B cell (primary cell): Measurements from ENCODE around the gene PRRC2B. TPM values are rescaled to one million over a fixed set of nuclear protein-coding genes. Genes with fewer than 3 reads are reported as not detected.

Source experiments
- ATAC-seq: fragments of 200-7000 bp; cut with Tn5 transposase; one replicate; pipeline ENCODE4 v1.10.0; 2021; ENCODE audit warnings: low read depth, mild to moderate bottlenecking, moderate number of reproducible peaks, moderate library complexity
- CTCF ChIA-PET: fragments of 350-600 bp; sonication (Branson Sonifier 250); formaldehyde crosslinking; loops from one replicate; lab custom pipeline; 2021; ENCODE audit warnings: antibody characterized with exemption, inconsistent platforms; lab: Charles Lee
- POLR2A ChIA-PET: fragments of 350-600 bp; sonication (Branson Sonifier 250); formaldehyde crosslinking; loops from one replicate; lab custom pipeline; 2021; ENCODE audit warnings: antibody characterized with exemption; lab: Charles Lee
- DNase-seq: peaks from one replicate; pipeline ENCODE4 v3.0.0; 2013
- H2AFZ ChIP-seq: 2 replicates; pipeline ENCODE4 v1.6.1; 2012; ENCODE audit warnings: mild to moderate bottlenecking, low read depth, low read length; ENCODE audit not compliant: insufficient read depth, poor library complexity, severe bottlenecking
- H3K27ac ChIP-seq, 2 donors: 1 replicate in 1 of 2; 2 replicates in 1 of 2; pipeline ENCODE4 v1.5.1; 2012 to 2013; ENCODE audit warnings: low read length in 2 of 2, mild to moderate bottlenecking in 2 of 2, moderate library complexity in 1 of 2
- H3K27me3 ChIP-seq, 4 experiments: fragments of 200-600 bp in 1 of 4; sonication (generic) in 1 of 4; replicated peaks in 1 of 4; 1 replicate in 2 of 4; 2 replicates in 2 of 4; pipeline versions ENCODE4 v1.6.1 to v1.7.0; 2013 to 2016; ENCODE audit warnings: low read length in 3 of 4, mild to moderate bottlenecking in 2 of 4, mixed read lengths in 1 of 4, moderate library complexity in 1 of 4; ENCODE audit not compliant: insufficient read depth in 4 of 4, control insufficient read depth in 3 of 4; ENCODE audit errors: control extremely low read depth in 1 of 4
- H3K36me3 ChIP-seq, 2 experiments: replicated peaks in 1 of 2; 1 replicate in 1 of 2; 2 replicates in 1 of 2; pipeline versions ENCODE4 v1.6.1 to v1.7.1; 2013; ENCODE audit warnings: low read length in 1 of 2; ENCODE audit not compliant: insufficient read depth in 2 of 2, control insufficient read depth in 1 of 2; ENCODE audit errors: control extremely low read depth in 1 of 2, extremely low read depth in 1 of 2
- H3K4me1 ChIP-seq, 2 donors: fragments of 200-600 bp in 1 of 2; sonication (generic) in 1 of 2; 1 replicate in 1 of 2; 2 replicates in 1 of 2; pipeline versions ENCODE4 v1.5.1 to v1.6.1; 2013 to 2017; ENCODE audit warnings: low read length in 2 of 2; ENCODE audit not compliant: control insufficient read depth in 2 of 2, insufficient read depth in 2 of 2
- H3K4me2 ChIP-seq: replicated peaks from 2 replicates; pipeline ENCODE3; 2012; ENCODE audit warnings: mild to moderate bottlenecking, low read depth, low read length; ENCODE audit not compliant: poor library complexity, severe bottlenecking
- H3K4me3 ChIP-seq, 5 experiments: fragments of 200-600 bp in 1 of 5; sonication (generic) in 1 of 5; 1 replicate in 3 of 5; 2 replicates in 2 of 5; pipeline versions ENCODE4 v1.5.1 to v1.7.0; 2011 to 2016; ENCODE audit warnings: low read length in 4 of 5, mild to moderate bottlenecking in 4 of 5, low read depth in 2 of 5, control low read depth in 1 of 5, moderate library complexity in 1 of 5; ENCODE audit not compliant: insufficient read depth in 1 of 5; ENCODE audit errors: control extremely low read depth in 1 of 5, extremely low read depth in 1 of 5
- H3K79me2 ChIP-seq: fragments of 200-600 bp; sonication (generic); one replicate; pipeline ENCODE4 v1.6.0; 2016; ENCODE audit warnings: low read length; ENCODE audit not compliant: control insufficient read depth, insufficient read depth
- H3K9ac ChIP-seq: fragments of 200-600 bp; sonication (generic); 2 replicates; pipeline ENCODE4 v1.6.1; 2017; ENCODE audit warnings: mild to moderate bottlenecking, low read length, moderate library complexity
- H3K9me3 ChIP-seq, 3 donors: one replicate each; pipeline versions ENCODE4 v1.6.1 to v1.7.1; 2013; ENCODE audit warnings: low read length in 2 of 3; ENCODE audit not compliant: control insufficient read depth in 2 of 3, insufficient read depth in 1 of 3; ENCODE audit errors: control extremely low read depth in 1 of 3
- H4K20me1 ChIP-seq: 2 replicates; pipeline ENCODE4 v1.6.0; 2012; ENCODE audit warnings: mild to moderate bottlenecking, low read length; ENCODE audit not compliant: insufficient read depth, control insufficient read depth, poor library complexity, severe bottlenecking
- H3K27ac Mint-ChIP-seq: one replicate; pipeline ENCODE4 v1.8.0; 2021; ENCODE audit warnings: mixed read lengths
- H3K27me3 Mint-ChIP-seq: one replicate; pipeline ENCODE4 v1.8.0; 2021; ENCODE audit warnings: mixed read lengths
- H3K4me1 Mint-ChIP-seq: one replicate; pipeline ENCODE4 v1.8.0; 2021; ENCODE audit warnings: mixed read lengths
- H3K4me3 Mint-ChIP-seq: one replicate; pipeline ENCODE4 v1.8.0; 2021; ENCODE audit warnings: mixed read lengths
- H3K9me3 Mint-ChIP-seq: one replicate; pipeline ENCODE4 v1.8.0; 2022; ENCODE audit warnings: mixed read lengths; ENCODE audit not compliant: insufficient read depth
- CTCF ChIP-seq: fragments of 200-600 bp; IDR thresholded peaks from one replicate; pipeline ENCODE4 v1.8.0; 2022; ENCODE audit warnings: antibody characterized with exemption, mild to moderate bottlenecking
- EZH2 ChIP-seq: IDR thresholded peaks from 2 replicates; pipeline ENCODE4 v1.6.1; 2012; ENCODE audit warnings: borderline replicate concordance, low read depth, mild to moderate bottlenecking, moderate library complexity, low read length; ENCODE audit not compliant: insufficient read depth, poor library complexity, severe bottlenecking
- WGBS: methylation state at CpG from one replicate; pipeline ENCODE4 v1.1.5; 2013; ENCODE audit warnings: missing lambda C conversion rate; ENCODE audit not compliant: insufficient coverage; 5-methylcytosine and 5-hydroxymethylcytosine counted together
- intact Hi-C: fragments of 100-400 bp; cut with micrococcal nuclease; formaldehyde crosslinking; loops from one replicate; pipeline ENCODE4 v1.10.0; 2022
- polyA plus RNA-seq: library from polyadenylated mRNA; depleted of rRNA; stranded (reverse); fragments of >200 nt; gene quantifications from 2 replicates; pipeline ENCODE4 v1.2.3, GENCODE V29; 2012
- total RNA-seq, 2 donors: library from RNA; stranded (reverse); fragments of 120-200 nt in 1 of 2; gene quantifications; 1 replicate in 1 of 2; 2 replicates in 1 of 2; pipeline versions ENCODE4 v1.2.3 to v1.2.4, GENCODE V29; 2013 to 2022

PRRC2B gene
- total and polyA plus RNA-seq, 2 donors (not counting 1 experiment from before 2014, with no cell fraction given) = 63.9 to 268 TPM

GRCh38 chr9:131516100-131516499 is 122.2 kb downstream of the PRRC2B start:
- peaks cover 0 to 69% of the 10 kb centered on the region in 2 experiments for H3K36me3 ChIP-seq
- no peak overlapping the region for H3K4me3 ChIP-seq
- H3K4me1 ChIP-seq = peaks cover 0 to 18% of the 10 kb centered on the region in 2 donors
- no peak for DNase-seq
- peak overlapping the region; percentile 56 to 63 for H3K27ac ChIP-seq
- H3K9ac ChIP-seq = no peak overlapping the region
- CTCF ChIA-PET = no interaction called here
- H4K20me1 ChIP-seq = no peaks in the 10 kb centered on the region
- intact Hi-C loops = no loop called here
- no peaks in the 10 kb centered on the region for H3K27me3 Mint-ChIP-seq
- POLR2A ChIA-PET = no interaction called here
- no peak for TF ChIP-seq CTCF
- no peak for TF ChIP-seq EZH2
- no peaks in the 10 kb centered on the region for H3K9me3 Mint-ChIP-seq
- H3K27me3 ChIP-seq = no peaks in the 10 kb centered on the region
- peaks cover 5% of the 10 kb centered on the region for H3K4me1 Mint-ChIP-seq
- peaks cover 0 to 21% (median 9%) of the 10 kb centered on the region in 3 donors for H3K9me3 ChIP-seq
- no peaks in the 10 kb centered on the region for H3K79me2 ChIP-seq
- H3K27ac Mint-ChIP-seq = no peak overlapping the region
- H3K4me2 ChIP-seq = no peak overlapping the region
- WGBS = 86% methylated on average over 11 of the region's 15 CpGs
- H3K4me3 Mint-ChIP-seq = no peak overlapping the region
- no peak for ATAC-seq
- no peak overlapping the region for H2AFZ ChIP-seq

- no peak overlapping the region for H3K27ac ChIP-seq
- H3K9me3 ChIP-seq = peaks cover 0 to 21% (median 9%) of the 10 kb centered on the region in 3 donors
- ATAC-seq = no peak
- H2AFZ ChIP-seq = no peak overlapping the region
- H3K4me2 ChIP-seq = no peak overlapping the region
- intact Hi-C loops = no loop called here
- H3K4me3 ChIP-seq = no peak overlapping the region
- TF ChIP-seq CTCF (no peak), EZH2 (no peak)
- WGBS = 85% methylated on average over 7 of the region's 9 CpGs
- DNase-seq = no peak
- ChIA-PET POLR2A (no interaction called here), CTCF (no interaction called here)
- H4K20me1 ChIP-seq = no peaks in the 10 kb centered on the region
- no peak overlapping the region for H3K27ac Mint-ChIP-seq
- peaks cover 5% of the 10 kb centered on the region for H3K4me1 Mint-ChIP-seq
- peaks cover 0 to 18% of the 10 kb centered on the region in 2 donors for H3K4me1 ChIP-seq
- no peaks in the 10 kb centered on the region for H3K9me3 Mint-ChIP-seq
- peaks cover 0 to 70% of the 10 kb centered on the region in 2 experiments for H3K36me3 ChIP-seq
- H3K79me2 ChIP-seq = no peaks in the 10 kb centered on the region
- H3K27me3 ChIP-seq = no peaks in the 10 kb centered on the region
- no peak overlapping the region for H3K9ac ChIP-seq
- H3K4me3 Mint-ChIP-seq = no peak overlapping the region
- no peaks in the 10 kb centered on the region for H3K27me3 Mint-ChIP-seq
Measured at GRCh38 chr9:131516930-131517329, 123.0 kb downstream of the PRRC2B start.
